ENCODE results near the gene ISY1.
"Not testable (repeated sequence)": the region's sequence is repeated elsewhere in the genome, so short reads cannot be mapped to it uniquely, and the experiment has no call there.

ISY1 gene

GRCh38 chr3:129166579-129167332 is 5.9 kb upstream of the ISY1 start:
- no peak for DNase-seq

GRCh38 chr3:129165594-129165993 is 4.7 kb upstream of the ISY1 start:
- not testable (repeated sequence) for DNase-seq

- DNase-seq, result no peak
These were observed 3.6 kb upstream of the ISY1 start for GRCh38 chr3:129164500-129164899.

GRCh38 chr3:129162729-129163579 is 2.1 kb upstream of the ISY1 start:
- no peak for DNase-seq

GRCh38 chr3:129161860-129162271 is 1.0 kb upstream of the ISY1 start:
- DNase-seq, result no peak

- DNase-seq, result no peak
These were observed 16.1 kb downstream of the ISY1 start for GRCh38 chr3:129144786-129145185.

- not testable (repeated sequence) for DNase-seq
These were observed 19.9 kb downstream of the ISY1 start for GRCh38 chr3:129141011-129141410.

- no peak for DNase-seq
These were observed 21.0 kb downstream of the ISY1 start for GRCh38 chr3:129139911-129140310.

- not testable (repeated sequence) for DNase-seq
These were observed 24.6 kb downstream of the ISY1 start for GRCh38 chr3:129136275-129136674.

GRCh38 chr3:129132097-129132866 is 28.6 kb downstream of the ISY1 start:
- no peak for DNase-seq

GRCh38 chr3:129131465-129132088 is 29.3 kb downstream of the ISY1 start:
- DNase-seq, result no peak

GRCh38 chr3:129130291-129130813 is 30.5 kb downstream of the ISY1 start:
- no peak for DNase-seq

GRCh38 chr3:129128357-129129155 is 32.3 kb downstream of the ISY1 start:
- no peak for DNase-seq

GRCh38 chr3:129126726-129127280 is 34.1 kb downstream of the ISY1 start:
- no peak for DNase-seq

GRCh38 chr3:129123314-129124060 is 37.4 kb downstream of the ISY1 start:
- no peak for DNase-seq

GRCh38 chr3:129122412-129123011 is 38.4 kb downstream of the ISY1 start:
- DNase-seq, result no peak

- no peak for DNase-seq
These were observed 39.0 kb downstream of the ISY1 start, which contains the start of gene RAB43 for GRCh38 chr3:129121792-129122411. Gene RAB43, minus strand, starts transcription at chr3:129121804. Its CDS starts 315 bp downstream, at chr3:129121489.

GRCh38 chr3:129121016-129121791 is 39.7 kb downstream of the ISY1 start:
- DNase-seq, result no peak

Measured in SIG-M5 (cell line).